Smooth muscle cell (in vitro differentiated cells): ENCODE data around the gene PRR22. TPM values are rescaled to one million over a fixed set of nuclear protein-coding genes. Genes with fewer than 3 reads are reported as not detected.
"Not testable (repeated sequence)": the region's sequence is repeated elsewhere in the genome, so short reads cannot be mapped to it uniquely, and the experiment has no call there.

Source experiments
- DNase-seq: peaks from one replicate; lab custom pipeline; 2025; ENCODE audit not compliant: unreplicated experiment; lab: John Stamatoyannopoulos, UW
- H2AFZ ChIP-seq: fragments of 200-600 bp; sonication (generic); 2 replicates; pipeline ENCODE4 v1.6.0; 2016; ENCODE audit warnings: antibody characterized with exemption, low read depth, mild to moderate bottlenecking
- H3F3A ChIP-seq: fragments of 200-600 bp; sonication (generic); 2 replicates; pipeline ENCODE4 v1.6.0; 2017; ENCODE audit warnings: antibody characterized with exemption, low read depth
- H3K27ac ChIP-seq: fragments of 200-600 bp; sonication (generic); 2 replicates; pipeline ENCODE4 v1.5.1; 2016; ENCODE audit warnings: low read depth, mild to moderate bottlenecking
- H3K27me3 ChIP-seq: fragments of 200-600 bp; sonication (generic); 2 replicates; pipeline ENCODE4 v1.6.1; 2016; ENCODE audit warnings: low read depth, mild to moderate bottlenecking
- H3K36me3 ChIP-seq: fragments of 200-600 bp; sonication (generic); 2 replicates; pipeline ENCODE4 v1.5.1; 2016; ENCODE audit warnings: low read depth
- H3K4me1 ChIP-seq: fragments of 200-600 bp; sonication (generic); 2 replicates; pipeline ENCODE4 v1.5.1; 2016; ENCODE audit warnings: low read depth
- H3K4me2 ChIP-seq: fragments of 200-600 bp; sonication (generic); 2 replicates; pipeline ENCODE4 v1.6.0; 2016; ENCODE audit warnings: mild to moderate bottlenecking
- H3K4me3 ChIP-seq: fragments of 200-600 bp; sonication (generic); 2 replicates; pipeline ENCODE4 v1.5.1; 2016; ENCODE audit warnings: mild to moderate bottlenecking
- H3K79me2 ChIP-seq: fragments of 200-600 bp; sonication (generic); 2 replicates; pipeline ENCODE4 v1.6.0; 2016; ENCODE audit warnings: low read depth, mild to moderate bottlenecking
- H3K9ac ChIP-seq: fragments of 200-600 bp; sonication (generic); 2 replicates; pipeline ENCODE4 v1.6.0; 2016; ENCODE audit warnings: low read depth
- H3K9me3 ChIP-seq: fragments of 200-600 bp; sonication (generic); replicated peaks from 2 replicates; pipeline ENCODE4 v1.5.1; 2016; ENCODE audit warnings: low read depth
- H4K20me1 ChIP-seq: fragments of 200-600 bp; sonication (generic); 2 replicates; pipeline ENCODE4 v1.6.0; 2016; ENCODE audit warnings: low read depth
- CTCF ChIP-seq: fragments of 200-600 bp; sonication (generic); IDR thresholded peaks from 2 replicates; pipeline ENCODE4 v1.5.1; 2017; ENCODE audit warnings: borderline replicate concordance, mild to moderate bottlenecking, antibody characterized with exemption; ENCODE audit not compliant: insufficient read depth, poor library complexity, severe bottlenecking
- WGBS: methylation state at CpG from one replicate; pipeline ENCODE4 v1.1.7; 2016; ENCODE audit warnings: low lambda C conversion rate; 5-methylcytosine and 5-hydroxymethylcytosine counted together
- polyA plus RNA-seq: library from polyadenylated mRNA; unstranded; fragments of >200 nt; fragmentation: Nextera tagmentation; extraction: Ambion mirVana; gene quantifications from 2 replicates; pipeline ENCODE4 v1.2.1, GENCODE V29; 2016
- total RNA-seq: library from RNA; depleted of rRNA; stranded (reverse); fragments of >200 nt; gene quantifications from 2 replicates; pipeline ENCODE4 v1.2.3, GENCODE V29; 2014

The PRR22 gene
- total and polyA plus RNA-seq, 2 experiments from 2014 or later = 0.65 to 1.5 TPM

- no peaks in the 10 kb centered on the region for H3F3A ChIP-seq
- no peaks in the 10 kb centered on the region for H3K4me1 ChIP-seq
- no peak for TF ChIP-seq CTCF
- no peak overlapping the region for H3K4me3 ChIP-seq
- no peaks in the 10 kb centered on the region for H3K27me3 ChIP-seq
- no peaks in the 10 kb centered on the region for H3K79me2 ChIP-seq
- H2AFZ ChIP-seq = no peak overlapping the region
- no peaks in the 10 kb centered on the region for H3K36me3 ChIP-seq
- DNase-seq = no peak
- no peaks in the 10 kb centered on the region for H4K20me1 ChIP-seq
- no peak overlapping the region for H3K27ac ChIP-seq
- no peak overlapping the region for H3K4me2 ChIP-seq
- H3K9ac ChIP-seq = no peak overlapping the region
- no peaks in the 10 kb centered on the region for H3K9me3 ChIP-seq
- WGBS = 92% methylated on average over 7 of the region's 7 CpGs
These were observed 32.8 kb downstream of the PRR22 start for GRCh38 chr19:5751709-5752108.

- H2AFZ ChIP-seq = no peak overlapping the region
- no peaks in the 10 kb centered on the region for H3K27me3 ChIP-seq
- DNase-seq = no peak
- no peaks in the 10 kb centered on the region for H3F3A ChIP-seq
- H3K9me3 ChIP-seq = no peaks in the 10 kb centered on the region
- H3K4me1 ChIP-seq = no peaks in the 10 kb centered on the region
- H3K79me2 ChIP-seq = no peaks in the 10 kb centered on the region
- H3K4me3 ChIP-seq = no peak overlapping the region
- no peak for TF ChIP-seq CTCF
- no peaks in the 10 kb centered on the region for H4K20me1 ChIP-seq
- no peak overlapping the region for H3K9ac ChIP-seq
- no peaks in the 10 kb centered on the region for H3K36me3 ChIP-seq
- no peak overlapping the region for H3K27ac ChIP-seq
- no peak overlapping the region for H3K4me2 ChIP-seq
- 86% methylated on average over 5 of the region's 5 CpGs for WGBS
These were observed 35.0 kb downstream of the PRR22 start for GRCh38 chr19:5749505-5749904.

GRCh38 chr19:5748920-5749319 lies 35.6 kb downstream of the PRR22 start:
- not testable (repeated sequence) for H3K4me3 ChIP-seq, DNase-seq, H3F3A ChIP-seq, H4K20me1 ChIP-seq, H3K27me3 ChIP-seq, H3K9ac ChIP-seq, H3K4me1 ChIP-seq, H2AFZ ChIP-seq, H3K79me2 ChIP-seq, H3K9me3 ChIP-seq, H3K4me2 ChIP-seq, H3K27ac ChIP-seq, H3K36me3 ChIP-seq
- WGBS = 97% methylated on average over 6 of the region's 6 CpGs

GRCh38 chr19:5744999-5745398 lies 39.5 kb downstream of the PRR22 start:
- H3K9ac ChIP-seq, H3K4me2 ChIP-seq, H3K79me2 ChIP-seq, H2AFZ ChIP-seq, DNase-seq, H3K4me3 ChIP-seq, H4K20me1 ChIP-seq, H3K27me3 ChIP-seq, H3F3A ChIP-seq, H3K27ac ChIP-seq, H3K9me3 ChIP-seq, H3K36me3 ChIP-seq, H3K4me1 ChIP-seq: not testable (repeated sequence)
- WGBS = 91% methylated on average over 10 of the region's 10 CpGs

GRCh38 chr19:5743630-5744029 lies 40.9 kb downstream of the PRR22 start:
- TF ChIP-seq CTCF = no peak
- Histone ChIP-seq H3K36me3 (no peaks in the 10 kb centered on the region), H3K4me3 (no peak overlapping the region), H4K20me1 (no peaks in the 10 kb centered on the region), H3K4me2 (no peak overlapping the region), H3F3A (no peaks in the 10 kb centered on the region), H3K9ac (no peak overlapping the region), H3K4me1 (no peaks in the 10 kb centered on the region), H2AFZ (no peak overlapping the region), H3K27me3 (no peaks in the 10 kb centered on the region), H3K79me2 (no peaks in the 10 kb centered on the region), H3K9me3 (no peaks in the 10 kb centered on the region), H3K27ac (no peak overlapping the region)
- no peak for DNase-seq
